CD14-positive monocyte (primary cell): ENCODE data around the gene PRELP. TPM values are rescaled to one million over a fixed set of nuclear protein-coding genes. Genes with fewer than 3 reads are reported as not detected.

Experiments used
- DNase-seq, 3 donors: peaks; one replicate each; pipeline ENCODE4 v3.0.0-alpha.2; 2011 to 2022
- H2AFZ ChIP-seq: 2 replicates; pipeline ENCODE4 v1.6.0; 2012; ENCODE audit warnings: mild to moderate bottlenecking, low read depth, low read length, inconsistent platforms; ENCODE audit not compliant: insufficient read depth, poor library complexity, severe bottlenecking
- H3K27ac ChIP-seq, 2 donors: 1 replicate in 1 of 2; 2 replicates in 1 of 2; pipeline ENCODE4 v1.5.1; 2012 to 2013; ENCODE audit warnings: low read length in 2 of 2, control low read depth in 1 of 2, inconsistent platforms in 1 of 2, low read depth in 1 of 2, mild to moderate bottlenecking in 1 of 2
- H3K27me3 ChIP-seq, 2 donors: one replicate each; pipeline versions ENCODE4 v1.6.0 to v1.6.1; 2011 to 2013; ENCODE audit warnings: low read length in 2 of 2; ENCODE audit not compliant: control insufficient read depth in 2 of 2, insufficient read depth in 2 of 2
- H3K36me3 ChIP-seq, 2 donors: replicated peaks in 1 of 2; 1 replicate in 1 of 2; 2 replicates in 1 of 2; pipeline versions ENCODE4 v1.5.1 to v1.6.1; 2012 to 2013; ENCODE audit warnings: low read length in 2 of 2, control low read depth in 1 of 2, inconsistent platforms in 1 of 2, mild to moderate bottlenecking in 1 of 2; ENCODE audit not compliant: insufficient read depth in 2 of 2, control insufficient read depth in 1 of 2
- H3K4me1 ChIP-seq, 2 donors: 1 replicate in 1 of 2; 2 replicates in 1 of 2; pipeline versions ENCODE4 v1.5.1 to v1.6.1; 2012 to 2013; ENCODE audit warnings: low read length in 2 of 2, control low read depth in 1 of 2, inconsistent platforms in 1 of 2, mild to moderate bottlenecking in 1 of 2, moderate library complexity in 1 of 2; ENCODE audit not compliant: insufficient read depth in 2 of 2, control insufficient read depth in 1 of 2
- H3K4me2 ChIP-seq: replicated peaks from 2 replicates; pipeline ENCODE3; 2012; ENCODE audit warnings: low read length, moderate library complexity, mild to moderate bottlenecking; ENCODE audit not compliant: poor library complexity, severe bottlenecking; ENCODE audit errors: extremely low read depth
- H3K4me3 ChIP-seq, 3 experiments: fragments of 200-600 bp in 1 of 3; sonication (generic) in 1 of 3; replicated peaks in 1 of 3; 1 replicate in 2 of 3; 2 replicates in 1 of 3; pipeline ENCODE4 v1.5.1; 2011 to 2013; ENCODE audit warnings: low read length in 3 of 3, mild to moderate bottlenecking in 3 of 3, control low read depth in 2 of 3, low read depth in 2 of 3, inconsistent platforms in 1 of 3, moderate library complexity in 1 of 3
- H3K79me2 ChIP-seq: 2 replicates; pipeline ENCODE4 v1.6.0; 2012; ENCODE audit warnings: mild to moderate bottlenecking, control low read depth, inconsistent platforms, low read length, moderate library complexity; ENCODE audit not compliant: insufficient read depth
- H3K9ac ChIP-seq: 2 replicates; pipeline ENCODE4 v1.6.0; 2017; ENCODE audit warnings: low read length, mild to moderate bottlenecking; ENCODE audit not compliant: insufficient read depth, poor library complexity, severe bottlenecking
- H3K9me3 ChIP-seq, 2 donors: replicated peaks in 1 of 2; 1 replicate in 1 of 2; 2 replicates in 1 of 2; pipeline versions ENCODE4 v1.5.1 to v1.6.1; 2012 to 2013; ENCODE audit warnings: low read length in 2 of 2, control low read depth in 1 of 2; ENCODE audit not compliant: control insufficient read depth in 1 of 2, insufficient read depth in 1 of 2
- H4K20me1 ChIP-seq: 2 replicates; pipeline ENCODE4 v1.6.0; 2012; ENCODE audit warnings: mild to moderate bottlenecking, low read length, control low read depth, moderate library complexity; ENCODE audit not compliant: insufficient read depth
- H3K27ac Mint-ChIP-seq, 7 donors: one replicate each; pipeline ENCODE4 v1.8.0; 2020; ENCODE audit warnings: mild to moderate bottlenecking in 7 of 7, mixed read lengths in 7 of 7, moderate library complexity in 6 of 7, inconsistent platforms in 2 of 7
- H3K27me3 Mint-ChIP-seq, 3 donors: one replicate each; pipeline ENCODE4 v1.8.0; 2021 to 2022; ENCODE audit warnings: low read depth in 3 of 3, mild to moderate bottlenecking in 3 of 3, mixed read lengths in 3 of 3, moderate library complexity in 3 of 3, inconsistent platforms in 1 of 3
- H3K36me3 Mint-ChIP-seq, 2 donors: one replicate each; pipeline ENCODE4 v1.8.0; 2020; ENCODE audit warnings: mixed read lengths in 2 of 2, inconsistent platforms in 1 of 2, mild to moderate bottlenecking in 1 of 2
- H3K4me1 Mint-ChIP-seq: one replicate; pipeline ENCODE4 v1.8.0; 2020; ENCODE audit warnings: mild to moderate bottlenecking, mixed read lengths
- H3K4me3 Mint-ChIP-seq, 2 donors: one replicate each; pipeline ENCODE4 v1.8.0; 2020; ENCODE audit warnings: mild to moderate bottlenecking in 2 of 2, mixed read lengths in 2 of 2, moderate library complexity in 1 of 2
- H3K9me3 Mint-ChIP-seq, 7 donors: one replicate each; pipeline ENCODE4 v1.8.0; 2020 to 2022; ENCODE audit warnings: mixed read lengths in 7 of 7, mild to moderate bottlenecking in 6 of 7, moderate library complexity in 6 of 7, inconsistent platforms in 2 of 7
- CTCF ChIP-seq: fragments of 200-600 bp; IDR thresholded peaks from one replicate; pipeline ENCODE4 v1.8.0; 2022; ENCODE audit warnings: antibody characterized with exemption, mild to moderate bottlenecking
- WGBS: methylation state at CpG from one replicate; pipeline ENCODE4 v1.1.5; 2013; ENCODE audit warnings: missing lambda C conversion rate; ENCODE audit not compliant: insufficient coverage; 5-methylcytosine and 5-hydroxymethylcytosine counted together
- intact Hi-C, 2 donors: fragments of 100-400 bp; cut with micrococcal nuclease; formaldehyde crosslinking; loops; one replicate each; pipeline versions ENCODE4 v1.15.0 to v1.15.1; 2023
- polyA plus RNA-seq, 3 donors: library from polyadenylated mRNA; depleted of rRNA in 1 of 3; unstranded in 2 of 3; stranded (reverse) in 1 of 3; fragments of 300-500 nt in 2 of 3; fragments of >200 nt in 1 of 3; fragmentation: Illumina TruSeq in 2 of 3; gene quantifications; 1 replicate in 2 of 3; 2 replicates in 1 of 3; pipeline ENCODE4 v1.2.3, GENCODE V29; 2012 to 2021

The PRELP gene
- polyA plus RNA-seq, 3 donors = not detected

GRCh38 chr1:203524152-203524551, 48.5 kb downstream of the PRELP start:
- Histone ChIP-seq H3K4me1 (peaks cover 0 to 14% of the 10 kb centered on the region in 2 donors), H2AFZ (no peak overlapping the region), H4K20me1 (no peaks in the 10 kb centered on the region), H3K79me2 (no peaks in the 10 kb centered on the region), H3K36me3 (no peaks in the 10 kb centered on the region), H3K27me3 (no peaks in the 10 kb centered on the region), H3K9me3 (no peaks in the 10 kb centered on the region), H3K4me2 (no peak overlapping the region), H3K9ac (no peak overlapping the region), H3K27ac (no peak overlapping the region), H3K4me3 (no peak overlapping the region)
- no peak for TF ChIP-seq CTCF
- 59% methylated on average over 2 of the region's 4 CpGs for WGBS
- DNase-seq = no peak
- intact Hi-C loops = no loop called here
- peak overlapping the region in 2 of 7 donors; percentile 1 to 60 for H3K27ac Mint-ChIP-seq
- no peaks in the 10 kb centered on the region for H3K36me3 Mint-ChIP-seq
- peaks cover 0 to 4% (median 3%) of the 10 kb centered on the region in 3 donors for H3K27me3 Mint-ChIP-seq
- H3K4me3 Mint-ChIP-seq = no peak overlapping the region
- peaks cover 0 to 3% (median 0%) of the 10 kb centered on the region in 7 donors for H3K9me3 Mint-ChIP-seq
- peaks cover 18% of the 10 kb centered on the region for H3K4me1 Mint-ChIP-seq

GRCh38 chr1:203524824-203525223, 49.2 kb downstream of the PRELP start:
- Histone ChIP-seq H3K9me3 (no peaks in the 10 kb centered on the region), H3K4me1 (peaks cover 0 to 16% of the 10 kb centered on the region in 2 donors), H3K27ac (no peak overlapping the region), H3K36me3 (no peaks in the 10 kb centered on the region), H2AFZ (no peak overlapping the region), H3K9ac (no peak overlapping the region), H4K20me1 (no peaks in the 10 kb centered on the region), H3K27me3 (no peaks in the 10 kb centered on the region), H3K4me2 (no peak overlapping the region), H3K4me3 (no peak overlapping the region), H3K79me2 (no peaks in the 10 kb centered on the region)
- Mint-ChIP-seq H3K36me3 (no peaks in the 10 kb centered on the region), H3K4me3 (no peak overlapping the region), H3K9me3 (peaks cover 0 to 3% (median 0%) of the 10 kb centered on the region in 7 donors), H3K27me3 (peaks cover 0 to 4% (median 4%) of the 10 kb centered on the region in 3 donors), H3K27ac (no peak overlapping the region), H3K4me1 (peaks cover 18% of the 10 kb centered on the region)
- WGBS = 95% methylated on average over 2 of the region's 4 CpGs
- DNase-seq = no peak
- intact Hi-C loops = no loop called here
- no peak for TF ChIP-seq CTCF
